Uterus (tissue), 4 donors: Measurements from ENCODE around the gene WT1. TPM values are rescaled to one million over a fixed set of nuclear protein-coding genes. Genes with fewer than 3 reads are reported as not detected.

Experiments used
- DNase-seq, 2 donors: peaks; one replicate each; pipeline ENCODE4 v3.0.0-alpha.2; 2019 to 2020
- H3K27ac ChIP-seq, 2 donors: fragments of 200-600 bp; sonication (generic); 1 replicate in 1 of 2; 2 replicates in 1 of 2; pipeline ENCODE4 v1.5.1; 2016 to 2018
- H3K27me3 ChIP-seq, 2 donors: fragments of 200-600 bp; sonication (generic); one replicate each; pipeline ENCODE4 v1.5.1; 2018 to 2019; ENCODE audit warnings: control low read depth in 1 of 2
- H3K36me3 ChIP-seq, 2 donors: fragments of 200-600 bp; sonication (generic); one replicate each; pipeline ENCODE4 v1.5.1; 2019; ENCODE audit warnings: control low read depth in 1 of 2
- H3K4me1 ChIP-seq, 2 donors: fragments of 200-600 bp; sonication (generic); one replicate each; pipeline ENCODE4 v1.5.1; 2018 to 2019; ENCODE audit warnings: control low read depth in 1 of 2
- H3K4me3 ChIP-seq, 2 donors: fragments of 200-600 bp; sonication (generic); 1 replicate in 1 of 2; 2 replicates in 1 of 2; pipeline ENCODE4 v1.5.1; 2018 to 2019; ENCODE audit warnings: mild to moderate bottlenecking in 1 of 2
- H3K9me3 ChIP-seq, 2 donors: fragments of 200-600 bp; sonication (generic); one replicate each; pipeline ENCODE4 v1.5.1; 2019; ENCODE audit warnings: control low read depth in 1 of 2
- POLR2A ChIP-seq, 2 donors: fragments of 450-650 bp; IDR thresholded peaks; one replicate each; pipeline ENCODE4 v1.6.1; 2016; ENCODE audit warnings: antibody characterized with exemption in 2 of 2, mild to moderate bottlenecking in 1 of 2, moderate library complexity in 1 of 2
- intact Hi-C: fragments of 100-400 bp; cut with DNase I; formaldehyde crosslinking; loops from one replicate; pipeline ENCODE4 v1.15.1; 2023; ENCODE audit warnings: low total_unique reads
- total RNA-seq, 4 donors: library from RNA; depleted of rRNA in 3 of 4; stranded (reverse); fragments of >200 nt in 3 of 4; gene quantifications; one replicate each; pipeline versions ENCODE4 v1.1.0 to v1.2.4, GENCODE V29; 2014 to 2023
- TF ChIP-seq, protein P1 (sequence below), 4 experiments: fragments of 200-600 bp in 2 of 4; fragments of 450-650 bp in 2 of 4; sonication (generic) in 2 of 4; IDR thresholded peaks; one replicate each; pipeline ENCODE4 v1.5.1; 2016 to 2019; ENCODE audit warnings: antibody characterized with exemption in 4 of 4, mild to moderate bottlenecking in 2 of 4, moderate library complexity in 1 of 4
- donor health status: DM: yes; HTN: yes; CAD: no.

The WT1 gene
- total RNA-seq, 4 donors from 2014 or later = 51.2 to 125 (median 53.6) TPM

DNA sequence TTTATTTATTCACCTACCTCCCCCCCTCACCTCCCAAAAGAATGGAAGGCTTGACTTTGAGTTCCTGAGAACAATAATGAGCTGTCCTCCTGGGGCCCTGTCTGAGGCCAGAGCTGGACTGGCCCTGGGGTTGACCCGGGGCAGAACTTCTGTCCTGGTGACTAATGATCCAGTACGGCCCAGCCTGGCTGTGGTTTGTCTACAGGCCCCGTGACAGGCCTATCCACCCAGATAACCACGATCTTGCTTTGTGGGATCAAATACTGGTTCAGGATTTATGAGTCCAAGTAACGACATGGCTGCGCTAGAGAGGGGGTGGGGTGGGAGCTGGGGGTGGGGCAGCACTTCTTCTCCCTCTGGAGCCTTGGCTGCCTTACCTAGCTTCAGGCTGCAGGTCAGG is 81.5 kb downstream of the WT1 start:
- Histone ChIP-seq H3K4me3 (no peak overlapping the region), H3K9me3 (no peaks in the 10 kb centered on the region), H3K36me3 (no peaks in the 10 kb centered on the region), H3K27me3 (no peaks in the 10 kb centered on the region), H3K27ac (peak overlapping the region; percentile 91 to 92), H3K4me1 (peaks cover 15 to 20% of the 10 kb centered on the region in 2 donors)
- peak in 1 of 2 donors; percentile 42 for DNase-seq
- TF ChIP-seq, protein P1, sequence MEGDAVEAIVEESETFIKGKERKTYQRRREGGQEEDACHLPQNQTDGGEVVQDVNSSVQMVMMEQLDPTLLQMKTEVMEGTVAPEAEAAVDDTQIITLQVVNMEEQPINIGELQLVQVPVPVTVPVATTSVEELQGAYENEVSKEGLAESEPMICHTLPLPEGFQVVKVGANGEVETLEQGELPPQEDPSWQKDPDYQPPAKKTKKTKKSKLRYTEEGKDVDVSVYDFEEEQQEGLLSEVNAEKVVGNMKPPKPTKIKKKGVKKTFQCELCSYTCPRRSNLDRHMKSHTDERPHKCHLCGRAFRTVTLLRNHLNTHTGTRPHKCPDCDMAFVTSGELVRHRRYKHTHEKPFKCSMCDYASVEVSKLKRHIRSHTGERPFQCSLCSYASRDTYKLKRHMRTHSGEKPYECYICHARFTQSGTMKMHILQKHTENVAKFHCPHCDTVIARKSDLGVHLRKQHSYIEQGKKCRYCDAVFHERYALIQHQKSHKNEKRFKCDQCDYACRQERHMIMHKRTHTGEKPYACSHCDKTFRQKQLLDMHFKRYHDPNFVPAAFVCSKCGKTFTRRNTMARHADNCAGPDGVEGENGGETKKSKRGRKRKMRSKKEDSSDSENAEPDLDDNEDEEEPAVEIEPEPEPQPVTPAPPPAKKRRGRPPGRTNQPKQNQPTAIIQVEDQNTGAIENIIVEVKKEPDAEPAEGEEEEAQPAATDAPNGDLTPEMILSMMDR (IDR thresholded peaks at IDR 0.05) = no peak
- no peak for TF ChIP-seq POLR2A (IDR thresholded peaks at IDR 0.05)
- intact Hi-C loops = no loop called here

DNA sequence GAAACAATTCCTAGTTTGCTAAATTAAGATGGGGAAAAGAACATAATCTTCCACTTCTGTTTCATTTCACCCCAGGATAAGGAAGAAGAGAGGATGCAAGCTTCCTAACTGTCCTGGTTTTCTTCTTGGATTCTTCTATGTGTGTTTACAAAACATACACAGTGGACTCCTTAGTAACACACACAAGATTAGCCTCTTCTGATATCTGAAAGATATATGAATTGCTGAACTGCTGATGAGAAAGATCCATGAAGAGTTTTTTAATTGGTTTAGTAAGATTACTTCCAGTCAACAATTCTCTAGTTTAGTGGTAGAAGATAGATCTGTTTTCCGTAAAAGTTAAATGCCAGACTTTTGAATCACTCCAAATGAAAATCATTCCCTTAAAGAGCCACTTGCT is 86.8 kb downstream of the WT1 start:
- no peaks in the 10 kb centered on the region for H3K27me3 ChIP-seq
- no peak for TF ChIP-seq POLR2A (IDR thresholded peaks at IDR 0.05)
- TF ChIP-seq, protein P1 (IDR thresholded peaks at IDR 0.05) = no peak
- DNase-seq = no peak
- intact Hi-C loops = no loop called here
- H3K36me3 ChIP-seq = no peaks in the 10 kb centered on the region
- no peaks in the 10 kb centered on the region for H3K9me3 ChIP-seq
- H3K27ac ChIP-seq = peak overlapping the region; percentile 91 to 92
- peaks cover 6 to 23% of the 10 kb centered on the region in 2 donors for H3K4me1 ChIP-seq
- no peak overlapping the region for H3K4me3 ChIP-seq

DNA sequence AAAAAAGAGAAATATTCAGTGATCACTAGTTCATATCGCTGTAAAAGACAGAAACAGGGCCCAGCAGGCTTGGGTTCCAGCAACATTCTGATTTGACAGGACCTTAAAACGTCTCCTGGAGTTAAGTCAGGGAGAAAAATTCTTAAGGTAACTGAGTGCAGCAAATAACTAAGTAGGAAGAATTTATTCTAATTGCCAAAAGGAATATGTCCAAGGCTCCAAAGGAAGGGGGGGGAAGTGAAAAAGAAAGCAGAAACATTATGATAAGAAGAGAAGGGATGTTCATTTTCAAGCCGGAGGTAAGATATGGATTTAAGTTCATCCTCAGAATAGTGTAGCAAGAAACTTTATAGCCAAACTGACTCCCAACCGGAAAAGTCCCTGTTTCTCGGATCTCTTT is 90.4 kb downstream of the WT1 start:
- H3K27ac ChIP-seq = peak overlapping the region; percentile 91 to 92
- no peak overlapping the region for H3K4me3 ChIP-seq
- H3K27me3 ChIP-seq = no peaks in the 10 kb centered on the region
- peaks cover 0 to 16% of the 10 kb centered on the region in 2 donors for H3K4me1 ChIP-seq
- H3K36me3 ChIP-seq = no peaks in the 10 kb centered on the region
- no peak for TF ChIP-seq POLR2A (IDR thresholded peaks at IDR 0.05)
- TF ChIP-seq, protein P1 (IDR thresholded peaks at IDR 0.05) = no peak
- H3K9me3 ChIP-seq = no peaks in the 10 kb centered on the region
- intact Hi-C loops = no loop called here
- DNase-seq = peak in 1 of 2 donors; percentile 57

DNA sequence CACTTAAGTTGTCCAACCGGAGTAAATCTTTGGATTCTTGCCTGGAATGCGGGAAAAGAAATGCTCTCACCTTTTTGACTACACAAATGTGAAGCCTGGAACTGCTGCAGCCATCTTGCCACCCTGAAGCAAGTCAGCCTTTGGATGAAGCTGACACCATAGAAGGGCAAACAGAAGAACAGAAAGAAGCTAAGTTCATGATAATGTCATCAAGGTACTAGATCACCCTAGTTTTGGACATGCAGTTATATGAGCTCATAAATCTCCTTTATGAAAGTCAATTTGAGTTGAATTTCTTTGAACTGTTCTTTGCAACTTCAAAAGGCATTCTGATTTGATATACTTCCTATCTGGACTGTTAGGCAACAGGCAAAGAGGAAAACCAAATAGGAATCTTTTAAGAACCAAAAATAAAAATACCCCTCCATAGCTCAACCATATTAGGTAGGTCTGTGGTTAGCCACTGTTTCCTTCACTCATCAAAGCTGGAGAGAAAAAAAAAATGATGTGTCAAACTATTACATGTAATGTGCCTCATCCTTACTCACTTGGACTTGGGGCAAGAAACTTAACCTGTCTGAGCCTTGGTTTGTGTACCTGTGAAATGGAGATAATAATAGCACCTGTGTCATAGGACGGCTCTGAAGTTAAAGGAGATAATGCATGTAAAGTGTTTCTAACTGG is 91.9 kb downstream of the WT1 start:
- Histone ChIP-seq H3K27ac (peak overlapping the region; percentile 91 to 92), H3K36me3 (no peaks in the 10 kb centered on the region), H3K9me3 (no peaks in the 10 kb centered on the region), H3K4me3 (no peak overlapping the region), H3K4me1 (peaks cover 0 to 16% of the 10 kb centered on the region in 2 donors), H3K27me3 (no peaks in the 10 kb centered on the region)
- intact Hi-C loops = no loop called here
- TF ChIP-seq POLR2A (IDR thresholded peaks at IDR 0.05) = no peak
- TF ChIP-seq, protein P1 (IDR thresholded peaks at IDR 0.05) = no peak
- no peak for DNase-seq
